Amniotic epithelial cell (primary cell): ENCODE data around the gene THOC2.
"Not testable (repeated sequence)": the region's sequence is repeated elsewhere in the genome, so short reads cannot be mapped to it uniquely, and the experiment has no call there.

ENCODE experiments used
- DNase-seq: peaks from one replicate; pipeline ENCODE4 v3.0.0-alpha.2; 2010; ENCODE audit warnings: low read depth

The THOC2 gene

DNA sequence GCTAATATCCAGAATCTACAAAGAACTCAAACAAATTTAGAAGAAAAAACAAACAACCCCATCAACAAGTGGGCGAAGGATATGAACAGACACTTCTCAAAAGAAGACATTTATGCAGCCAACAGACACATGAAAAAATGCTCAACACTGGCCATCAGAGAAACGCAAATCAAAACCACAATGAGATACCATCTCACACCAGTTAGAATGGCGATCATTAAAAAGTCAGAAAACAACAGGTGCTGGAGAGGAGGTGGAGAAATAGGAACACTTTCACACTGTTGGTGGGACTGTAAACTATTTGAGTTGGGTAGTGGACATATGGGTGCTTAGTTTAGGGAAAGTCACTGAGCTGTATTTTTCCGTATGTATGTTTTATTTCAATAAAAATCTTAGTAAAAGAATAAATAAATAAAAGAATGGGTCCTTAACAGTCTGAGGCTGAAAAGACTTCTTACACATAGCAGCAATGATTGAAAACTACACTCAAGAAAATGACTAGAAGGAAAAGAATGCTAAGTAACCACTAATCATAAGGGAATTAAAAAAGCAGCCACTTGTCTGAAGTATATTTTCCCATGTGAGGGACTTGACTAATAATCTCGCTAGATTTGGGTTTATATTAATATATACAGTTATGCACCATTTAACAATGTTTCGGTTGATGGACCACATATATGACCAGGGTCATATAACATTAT is 68.2 kb downstream of the THOC2 start:
- DNase-seq = peak; percentile 53

DNA sequence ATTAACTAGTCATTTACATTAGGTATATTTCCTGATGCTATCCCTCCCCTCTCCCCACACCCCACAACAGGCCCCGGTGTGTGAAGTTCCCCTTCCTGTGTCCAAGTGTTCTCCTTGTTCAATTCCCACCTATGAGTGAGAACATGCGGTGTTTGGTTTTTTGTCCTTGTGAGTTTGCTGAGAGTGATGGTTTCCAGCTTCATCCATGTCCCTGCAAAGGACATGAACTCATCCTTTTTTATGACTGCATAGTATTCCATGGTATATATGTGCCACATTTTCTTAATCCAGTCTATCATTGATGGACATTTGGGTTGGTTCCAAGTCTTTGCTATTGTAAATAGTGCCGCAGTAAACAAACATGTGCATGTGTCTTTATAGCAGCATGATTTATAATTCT is 69.1 kb downstream of the THOC2 start:
- DNase-seq = not testable (repeated sequence)

GRCh38 chrX:123656507-123656906 is 76.3 kb downstream of the THOC2 start:
- DNase-seq = not testable (repeated sequence)

- not testable (repeated sequence) for DNase-seq
Measured at GRCh38 chrX:123648811-123649181, 84.1 kb downstream of the THOC2 start.

GRCh38 chrX:123648028-123648810 is 84.6 kb downstream of the THOC2 start:
- peak; percentile 75 for DNase-seq

DNA sequence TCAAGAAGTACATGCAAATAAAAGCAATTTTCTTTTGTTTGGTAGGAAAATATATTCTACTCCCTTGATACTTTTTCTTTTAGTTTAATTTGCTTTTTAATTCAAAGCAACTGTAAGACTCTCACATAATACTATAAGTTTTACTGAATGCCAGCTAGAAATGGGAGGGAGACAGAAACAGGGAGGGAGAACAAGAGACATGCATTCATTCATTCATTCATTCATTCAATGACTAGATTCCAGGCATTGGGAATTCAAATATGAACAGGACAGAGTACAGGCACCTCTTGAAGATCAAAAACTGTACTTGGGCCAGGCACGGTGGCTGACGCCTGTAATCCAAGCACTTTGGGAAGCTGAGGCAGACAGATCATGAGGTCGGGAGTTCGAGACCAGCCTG is 85.6 kb downstream of the THOC2 start:
- no peak for DNase-seq

DNA sequence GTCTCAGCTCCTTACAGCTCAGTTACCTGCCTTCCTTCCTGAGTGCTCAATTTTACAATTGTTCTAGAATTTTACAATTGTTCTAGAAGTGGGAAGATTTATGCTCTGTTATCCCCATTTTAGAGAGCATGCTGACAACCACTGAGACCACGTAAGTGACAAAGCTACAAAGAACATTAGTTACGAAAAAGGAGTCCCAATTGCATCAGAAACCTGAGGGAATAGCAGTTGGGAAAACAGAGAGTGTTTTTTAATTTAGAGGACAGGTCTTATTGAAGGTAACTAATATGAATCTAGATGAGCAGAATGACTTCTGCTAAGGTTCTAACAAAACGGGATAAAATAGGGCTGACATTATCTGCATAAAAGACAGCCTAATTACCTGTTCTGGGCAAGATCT is 103.3 kb downstream of the THOC2 start:
- DNase-seq = no peak

GRCh38 chrX:123626962-123627361 is 105.9 kb downstream of the THOC2 start:
- DNase-seq = peak; percentile 70

- no peak for DNase-seq
Measured at GRCh38 chrX:123625952-123626351, 106.9 kb downstream of the THOC2 start.

GRCh38 chrX:123625477-123625876 is 107.4 kb downstream of the THOC2 start:
- DNase-seq = no peak

DNA sequence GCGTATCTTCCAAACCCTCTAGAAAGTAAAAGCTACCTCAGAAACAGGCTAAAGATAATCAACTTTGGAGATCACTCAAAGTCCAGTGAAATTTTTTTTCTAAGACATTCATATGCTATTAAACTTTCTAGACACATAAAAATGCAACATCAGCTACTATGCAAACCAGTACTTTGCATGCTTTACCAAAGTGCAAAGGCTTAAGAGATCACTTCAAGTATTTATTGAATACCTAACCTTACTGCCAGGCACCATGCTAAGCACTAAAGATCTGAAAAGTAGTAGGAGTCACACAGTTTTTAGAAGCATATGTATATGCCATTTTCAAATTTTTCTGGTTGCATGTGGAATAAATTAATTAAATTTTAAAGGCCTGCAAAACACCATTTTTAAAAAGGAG is 115.8 kb downstream of the THOC2 start:
- DNase-seq = no peak

DNA sequence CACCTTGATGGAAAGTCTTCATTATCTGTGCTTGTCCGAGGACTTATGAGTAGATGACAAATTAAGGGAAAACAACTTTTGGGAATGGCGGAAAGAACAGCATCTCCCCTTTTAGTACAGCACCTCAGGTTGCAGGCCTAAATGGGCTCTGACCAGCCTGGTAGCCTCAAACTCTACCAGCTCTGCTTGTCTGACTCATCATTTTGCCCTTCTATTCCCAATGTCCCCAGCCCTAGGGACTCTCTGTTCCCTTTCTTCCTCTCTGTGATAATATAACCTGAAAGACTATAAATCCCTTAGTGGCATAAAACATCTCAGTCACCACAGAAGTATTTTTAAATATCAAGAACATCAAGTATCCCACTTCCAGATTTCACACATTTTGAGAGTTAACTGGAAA is 121.9 kb downstream of the THOC2 start:
- DNase-seq = peak; percentile 2

- DNase-seq = peak; percentile 4
Measured at GRCh38 chrX:123607806-123608205, 125.0 kb downstream of the THOC2 start.

GRCh38 chrX:123607270-123607669 is 125.6 kb downstream of the THOC2 start:
- no peak for DNase-seq

DNA sequence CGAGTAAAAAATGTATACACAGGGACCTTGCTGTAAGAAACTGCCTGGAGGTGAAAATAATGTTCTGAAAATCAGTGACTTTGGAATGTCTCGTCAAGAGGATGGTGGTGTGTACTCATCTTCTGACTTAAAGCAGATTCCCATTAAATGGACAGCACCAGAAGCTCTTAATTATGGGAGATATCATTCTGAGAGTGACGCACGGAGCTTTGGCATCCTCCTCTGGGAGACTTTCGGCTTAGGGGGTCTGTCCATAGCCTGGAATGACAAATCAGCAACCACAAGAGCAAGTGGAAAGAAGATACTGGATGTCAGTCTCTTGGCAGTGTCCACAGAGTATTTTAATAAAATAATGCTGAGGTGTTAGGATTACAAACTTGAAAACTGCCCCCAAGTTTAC is 129.4 kb downstream of the THOC2 start:
- DNase-seq = no peak

DNA sequence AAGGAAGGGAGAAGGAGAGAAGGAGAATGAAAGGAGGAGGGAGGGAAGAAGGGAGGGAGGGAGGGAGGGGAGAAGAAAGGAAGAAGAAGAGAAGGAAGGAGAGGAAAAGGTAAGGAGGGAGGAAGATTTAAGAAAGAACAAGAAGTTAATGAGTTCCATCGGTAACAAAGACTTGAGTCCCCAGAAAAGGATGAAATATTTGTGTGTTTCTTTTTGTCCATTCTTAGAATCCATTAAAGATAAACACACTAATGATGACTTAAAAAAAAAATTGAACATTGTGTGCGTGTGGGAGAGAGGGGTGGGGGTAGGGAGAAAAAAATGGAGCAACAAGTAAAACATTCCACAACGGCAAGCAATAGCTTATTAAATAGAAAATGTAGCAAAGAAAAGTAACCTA is 131.4 kb downstream of the THOC2 start:
- no peak for DNase-seq

DNA sequence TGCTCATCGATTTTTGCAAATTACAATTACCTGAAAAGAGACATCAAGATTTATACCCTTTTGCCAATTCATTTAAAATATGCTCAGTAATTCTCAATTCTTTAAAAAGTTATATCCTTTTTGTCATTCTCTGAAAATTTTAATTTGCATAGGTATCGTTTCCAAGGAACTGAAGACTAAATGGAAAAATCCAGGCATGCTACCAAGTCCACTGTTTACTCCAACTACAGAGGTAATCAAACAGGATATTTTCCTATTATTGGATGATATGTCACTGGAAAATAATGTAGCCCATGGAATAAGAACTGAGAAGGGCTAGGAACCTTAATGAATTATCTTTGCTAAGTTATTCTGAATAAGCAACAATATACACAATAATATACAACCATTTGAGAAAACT is 132.7 kb downstream of the THOC2 start:
- DNase-seq = no peak

DNA sequence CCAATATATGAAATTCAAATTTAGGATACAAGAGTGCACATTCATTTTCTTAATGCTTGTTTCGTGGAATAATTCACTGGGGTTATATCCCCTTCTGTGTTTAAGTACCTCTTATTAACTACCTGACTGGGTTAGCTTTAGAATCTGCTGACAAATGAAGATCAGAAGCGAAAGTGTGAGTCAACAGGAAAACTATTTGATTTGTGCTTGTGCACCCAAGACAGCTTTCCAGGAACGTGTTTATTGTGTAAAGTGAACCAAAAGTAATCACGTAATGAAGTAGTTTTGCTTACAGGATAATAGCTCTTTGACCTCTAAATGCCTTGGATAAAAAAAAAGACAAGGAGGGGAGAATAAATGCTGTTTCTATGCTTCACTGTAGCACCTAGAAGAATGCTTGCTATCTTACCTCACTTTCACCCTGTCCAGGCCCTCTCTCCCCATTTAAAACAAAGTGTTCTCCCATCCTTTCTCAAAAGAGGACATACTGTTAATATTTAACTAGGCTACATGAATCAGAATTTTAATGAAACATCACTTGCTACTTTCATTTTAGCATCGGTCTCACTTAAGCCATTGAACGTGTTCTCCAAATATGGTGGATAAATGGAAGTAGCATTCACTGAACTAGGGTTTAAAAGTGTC is 141.9 kb downstream of the THOC2 start:
- DNase-seq = peak; percentile 73

- no peak for DNase-seq
Measured at GRCh38 chrX:123588723-123589122, 144.1 kb downstream of the THOC2 start.

- DNase-seq = no peak
Measured at GRCh38 chrX:123581586-123581985, 151.3 kb downstream of the THOC2 start.

DNA sequence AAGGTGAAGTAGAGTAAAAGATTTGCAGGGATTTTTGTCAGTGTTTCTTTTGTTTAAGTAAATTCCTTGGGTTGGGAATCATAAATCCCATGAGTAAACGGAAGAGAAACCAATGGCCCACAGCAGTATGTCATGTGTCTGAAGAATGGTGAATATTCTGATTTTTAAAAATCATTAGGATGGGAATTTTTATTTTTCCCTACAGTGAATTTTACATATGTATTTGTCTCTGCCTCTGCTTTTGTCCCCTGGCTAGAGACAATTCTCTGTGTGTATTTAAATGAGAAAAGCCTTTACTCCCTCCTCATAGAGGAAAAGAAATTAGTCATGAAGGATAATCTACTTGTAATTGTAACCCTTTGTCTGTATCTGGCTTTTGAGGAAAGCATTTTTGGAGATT is 152.1 kb downstream of the THOC2 start:
- DNase-seq = no peak

GRCh38 chrX:123574027-123574426 is 158.8 kb downstream of the THOC2 start:
- not testable (repeated sequence) for DNase-seq

DNA sequence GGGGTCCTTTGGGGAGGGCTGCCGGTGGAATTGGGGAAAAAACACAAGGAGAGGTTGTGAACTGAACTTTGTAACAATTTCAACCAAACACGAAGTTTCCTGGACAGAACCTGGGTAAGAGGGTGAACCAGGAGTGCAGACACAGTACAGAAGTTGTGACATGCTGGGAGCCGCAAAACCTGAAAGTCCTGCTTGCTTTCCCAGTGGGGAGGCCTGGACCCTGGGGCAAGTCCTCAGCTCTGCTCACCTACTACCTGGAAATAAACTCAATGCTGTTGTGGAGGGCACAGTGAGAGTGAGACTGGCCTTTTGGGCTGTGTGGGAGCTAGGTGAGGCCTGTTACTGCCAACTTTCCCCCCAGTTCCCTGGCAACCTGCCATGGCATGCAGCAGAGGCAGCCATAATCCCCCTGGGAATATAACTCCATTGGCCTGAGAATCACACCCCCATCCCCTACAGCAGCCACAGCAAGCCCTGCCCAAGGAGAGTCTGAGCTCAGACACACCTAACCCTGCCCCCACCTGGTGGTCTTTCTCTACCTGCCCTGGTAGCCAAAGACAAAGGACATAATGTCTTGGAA is 162.8 kb downstream of the THOC2 start:
- no peak for DNase-seq
